DOHH2 (cell line): ENCODE results near the gene METTL1.

ENCODE experiments used
- H3F3A ChIP-seq: fragments of 200-600 bp; sonication (generic), shearing (Covaris generic); 2 replicates; pipeline ENCODE4 v1.6.0; 2016; ENCODE audit warnings: antibody characterized with exemption, mild to moderate bottlenecking; ENCODE audit not compliant: control insufficient read depth, insufficient read depth
- H3K27ac ChIP-seq: fragments of 200-600 bp; sonication (generic); 2 replicates; pipeline ENCODE4 v1.5.1; 2014; ENCODE audit warnings: low read depth, mild to moderate bottlenecking, low read length, moderate library complexity
- H3K27me3 ChIP-seq: fragments of 200-600 bp; sonication (generic); 2 replicates; pipeline ENCODE4 v1.6.1; 2014; ENCODE audit warnings: mild to moderate bottlenecking, low read length, mixed read lengths; ENCODE audit not compliant: control insufficient read depth
- H3K36me3 ChIP-seq: fragments of 200-600 bp; sonication (generic); 2 replicates; pipeline ENCODE4 v1.6.1; 2014; ENCODE audit warnings: mild to moderate bottlenecking, low read length, moderate library complexity, mixed read lengths; ENCODE audit not compliant: control insufficient read depth
- H3K4me1 ChIP-seq: fragments of 200-600 bp; sonication (generic); 2 replicates; pipeline ENCODE4 v1.6.1; 2014; ENCODE audit warnings: mild to moderate bottlenecking, low read length, mixed read lengths; ENCODE audit not compliant: control insufficient read depth
- H3K4me2 ChIP-seq: fragments of 200-600 bp; sonication (generic); 2 replicates; pipeline ENCODE4 v1.6.0; 2014; ENCODE audit warnings: mild to moderate bottlenecking, low read length, moderate library complexity
- H3K4me3 ChIP-seq: fragments of 200-600 bp; sonication (generic); 2 replicates; pipeline ENCODE4 v1.5.1; 2014; ENCODE audit warnings: mild to moderate bottlenecking, low read length, mixed read lengths
- H3K79me2 ChIP-seq: fragments of 200-600 bp; sonication (generic); 2 replicates; pipeline ENCODE4 v1.6.1; 2014; ENCODE audit warnings: mild to moderate bottlenecking, low read length, mixed read lengths; ENCODE audit not compliant: control insufficient read depth
- H3K9me2 ChIP-seq: fragments of 200-600 bp; sonication (generic); replicated peaks from 2 replicates; pipeline ENCODE4 v1.6.1; 2014; ENCODE audit warnings: mild to moderate bottlenecking, low read length, mixed read lengths; ENCODE audit not compliant: control insufficient read depth
- H3K9me3 ChIP-seq: fragments of 200-600 bp; sonication (generic); 2 replicates; pipeline ENCODE4 v1.6.1; 2014; ENCODE audit warnings: antibody characterized with exemption, low read length, mixed read lengths; ENCODE audit not compliant: control insufficient read depth, insufficient read depth
- H4K20me1 ChIP-seq: fragments of 200-600 bp; sonication (generic); 2 replicates; pipeline ENCODE4 v1.6.0; 2014; ENCODE audit warnings: low read depth, mild to moderate bottlenecking, antibody characterized with exemption, low read length, moderate library complexity; ENCODE audit not compliant: control insufficient read depth, insufficient read depth
- EZH2phosphoT487 ChIP-seq: fragments of 200-600 bp; sonication (generic); IDR thresholded peaks from 2 replicates; pipeline ENCODE4 v1.6.1; 2017; ENCODE audit warnings: borderline replicate concordance, mild to moderate bottlenecking, antibody characterized with exemption, low read length, moderate library complexity, mixed read lengths
- TF ChIP-seq, protein P1 (sequence below): fragments of 200-600 bp; sonication (generic); IDR thresholded peaks from one replicate; pipeline ENCODE4 v1.5.1; 2014; ENCODE audit warnings: antibody characterized with exemption, mild to moderate bottlenecking, low read depth, low read length; ENCODE audit not compliant: poor library complexity, severe bottlenecking

Gene METTL1

DNA sequence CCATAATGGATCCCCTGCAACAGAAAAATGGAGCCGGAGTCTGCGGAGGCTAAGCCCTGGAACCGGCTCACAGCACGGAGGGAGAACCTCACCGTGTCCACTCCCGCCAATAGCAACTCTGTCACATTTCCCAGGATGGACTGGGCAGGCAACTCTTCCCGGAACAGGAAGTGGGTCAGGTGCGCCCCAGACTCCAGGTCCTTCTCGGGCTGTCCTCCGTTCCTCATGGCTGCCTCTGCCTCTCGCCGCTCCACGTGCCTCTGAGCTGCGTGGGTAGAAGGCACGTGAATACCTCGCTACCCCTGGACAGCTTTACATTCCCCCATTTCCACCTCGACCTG is 7.3 kb downstream of the METTL1 start:
- no peak overlapping the region for H3K27ac ChIP-seq
- peaks cover 29% of the 10 kb centered on the region for H3K36me3 ChIP-seq
- no peaks in the 10 kb centered on the region for H3K9me3 ChIP-seq
- peaks cover 12% of the 10 kb centered on the region for H3K79me2 ChIP-seq
- peaks cover 14% of the 10 kb centered on the region; the same call in 1 of the 2 replicates for H4K20me1 ChIP-seq
- no peaks in the 10 kb centered on the region for H3K9me2 ChIP-seq
- H3K4me3 ChIP-seq: peak overlapping the region; percentile 71
- peaks cover 29% of the 10 kb centered on the region for H3K4me1 ChIP-seq
- peaks cover 15% of the 10 kb centered on the region for H3F3A ChIP-seq
- H3K4me2 ChIP-seq: peak overlapping the region; percentile 90
- peaks cover 30% of the 10 kb centered on the region for H3K27me3 ChIP-seq
- TF ChIP-seq EZH2phosphoT487: no peak
- TF ChIP-seq, protein P1, sequence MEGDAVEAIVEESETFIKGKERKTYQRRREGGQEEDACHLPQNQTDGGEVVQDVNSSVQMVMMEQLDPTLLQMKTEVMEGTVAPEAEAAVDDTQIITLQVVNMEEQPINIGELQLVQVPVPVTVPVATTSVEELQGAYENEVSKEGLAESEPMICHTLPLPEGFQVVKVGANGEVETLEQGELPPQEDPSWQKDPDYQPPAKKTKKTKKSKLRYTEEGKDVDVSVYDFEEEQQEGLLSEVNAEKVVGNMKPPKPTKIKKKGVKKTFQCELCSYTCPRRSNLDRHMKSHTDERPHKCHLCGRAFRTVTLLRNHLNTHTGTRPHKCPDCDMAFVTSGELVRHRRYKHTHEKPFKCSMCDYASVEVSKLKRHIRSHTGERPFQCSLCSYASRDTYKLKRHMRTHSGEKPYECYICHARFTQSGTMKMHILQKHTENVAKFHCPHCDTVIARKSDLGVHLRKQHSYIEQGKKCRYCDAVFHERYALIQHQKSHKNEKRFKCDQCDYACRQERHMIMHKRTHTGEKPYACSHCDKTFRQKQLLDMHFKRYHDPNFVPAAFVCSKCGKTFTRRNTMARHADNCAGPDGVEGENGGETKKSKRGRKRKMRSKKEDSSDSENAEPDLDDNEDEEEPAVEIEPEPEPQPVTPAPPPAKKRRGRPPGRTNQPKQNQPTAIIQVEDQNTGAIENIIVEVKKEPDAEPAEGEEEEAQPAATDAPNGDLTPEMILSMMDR: no peak

DNA sequence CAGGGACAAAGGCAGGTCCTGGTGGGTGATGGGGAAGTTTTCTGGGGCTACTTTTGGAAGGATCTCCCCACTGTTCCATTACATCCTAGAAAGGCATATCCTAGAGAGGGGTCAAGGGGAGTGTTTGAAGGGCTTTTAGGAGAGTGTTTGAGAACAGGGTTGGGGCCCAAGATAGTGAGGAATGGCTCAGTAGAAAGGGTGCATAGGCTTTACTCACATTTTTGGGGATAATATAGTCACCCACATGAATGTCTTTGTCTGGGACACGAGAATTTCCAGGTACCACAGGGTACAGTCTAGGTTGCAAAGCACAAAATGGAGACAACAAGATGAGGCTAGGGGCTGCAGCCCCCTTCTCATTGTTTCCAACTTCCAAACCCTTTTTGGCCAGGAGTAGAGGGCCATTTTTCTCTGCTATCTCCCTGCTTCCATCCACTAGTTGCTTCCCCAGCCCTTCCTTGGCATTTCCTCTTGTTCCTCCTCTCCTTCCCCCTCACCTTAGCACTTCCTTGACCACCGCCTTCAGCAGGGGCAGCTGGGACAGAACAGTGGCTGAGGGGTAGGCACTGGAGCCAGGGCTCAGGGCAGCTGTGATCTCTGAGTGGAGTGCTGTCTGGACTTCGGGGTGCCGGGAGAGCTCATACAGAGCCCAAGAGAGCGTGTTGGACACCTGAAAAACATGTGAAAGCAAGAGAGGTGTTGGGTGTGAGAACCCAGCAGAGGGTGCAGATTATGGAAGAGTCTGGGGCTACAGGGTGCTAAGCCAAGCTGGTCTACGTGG is 7.8 kb downstream of the METTL1 start:
- Histone ChIP-seq H3K4me3 (peak overlapping the region; percentile 71), H3K9me3 (no peaks in the 10 kb centered on the region), H3K27ac (no peak overlapping the region), H3K4me1 (peaks cover 32% of the 10 kb centered on the region), H3F3A (peaks cover 15% of the 10 kb centered on the region), H3K36me3 (peaks cover 30% of the 10 kb centered on the region), H3K27me3 (peaks cover 30% of the 10 kb centered on the region), H3K9me2 (no peaks in the 10 kb centered on the region), H3K4me2 (peak overlapping the region; percentile 90), H3K79me2 (peaks cover 17% of the 10 kb centered on the region), H4K20me1 (peaks cover 16% of the 10 kb centered on the region; the same call in 1 of the 2 replicates)
- TF ChIP-seq, protein P1: no peak
- no peak for TF ChIP-seq EZH2phosphoT487

DNA sequence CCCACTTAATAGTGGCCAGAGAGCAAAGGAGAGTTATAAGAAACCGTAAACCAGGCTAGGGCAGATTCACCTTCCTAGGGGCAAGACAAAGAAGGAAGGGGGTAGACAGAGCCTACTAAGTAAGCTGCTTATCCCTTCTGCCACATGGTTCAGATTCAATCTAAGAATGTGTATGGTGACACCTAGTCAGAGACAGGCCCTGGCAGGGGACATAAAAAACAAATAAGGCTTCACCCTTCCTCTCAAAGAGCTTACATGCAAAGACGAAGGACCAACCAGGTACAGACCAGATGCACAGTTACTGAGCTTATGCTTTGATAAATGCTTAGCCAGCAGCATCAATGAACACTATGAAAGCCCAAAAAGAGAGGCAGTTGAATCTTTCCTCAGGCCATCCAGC is 9.4 kb downstream of the METTL1 start:
- Histone ChIP-seq H3K4me3 (no peak overlapping the region), H3K9me3 (no peaks in the 10 kb centered on the region), H3K4me1 (peaks cover 35% of the 10 kb centered on the region), H3K4me2 (no peak overlapping the region), H3K27me3 (peaks cover 30% of the 10 kb centered on the region), H3K36me3 (peaks cover 40% of the 10 kb centered on the region), H4K20me1 (peaks cover 16% of the 10 kb centered on the region; the same call in 1 of the 2 replicates), H3K79me2 (peaks cover 33% of the 10 kb centered on the region), H3K27ac (no peak overlapping the region), H3K9me2 (no peaks in the 10 kb centered on the region), H3F3A (peaks cover 15% of the 10 kb centered on the region)
- TF ChIP-seq, protein P1: no peak
